Measurements from ENCODE around the gene GPR45. TPM values are rescaled to one million over a fixed set of nuclear protein-coding genes. Genes with fewer than 3 reads are reported as not detected.

GPR45 gene
- polyA plus RNA-seq, 1 donor from 2014 or later = 4.1 TPM

GRCh38 chr2:105220604-105221003 lies 20.9 kb upstream of the GPR45 start:
- Histone ChIP-seq H3K9ac (ENCODE audit: low read length) (no peak overlapping the region), H3K4me2 (ENCODE audit: low read length) (no peak overlapping the region), H3K27ac (ENCODE audit: low read length) (no peak overlapping the region), H3K9me3 (ENCODE audit: low read length) (no peaks in the 10 kb centered on the region), H4K20me1 (ENCODE audit: insufficient read depth) (no peaks in the 10 kb centered on the region), H3F3A (ENCODE audit: insufficient read depth, low read length, poor library complexity, severe bottlenecking) (no peaks in the 10 kb centered on the region), H3K4me3 (ENCODE audit: low read length) (no peak overlapping the region), H3K27me3 (ENCODE audit: insufficient read depth, low read depth, low read length) (no peaks in the 10 kb centered on the region), H3K9me2 (ENCODE audit: insufficient read depth, low read length) (no peaks in the 10 kb centered on the region), H2AFZ (ENCODE audit: low read depth, low read length) (no peak overlapping the region), H3K36me3 (ENCODE audit: insufficient read depth, low read length) (no peaks in the 10 kb centered on the region), H3K79me2 (replicated peaks; ENCODE audit: insufficient read depth, low read length) (no peaks in the 10 kb centered on the region)
- TF ChIP-seq CTCF (IDR thresholded peaks at IDR 0.05; ENCODE audit: poor library complexity, severe bottlenecking) (no peak), TAF1 (IDR thresholded peaks at IDR 0.05; ENCODE audit: low read depth) (no peak), EZH2 (IDR thresholded peaks at IDR 0.05; ENCODE audit: borderline replicate concordance, insufficient read depth, low read length, poor library complexity, severe bottlenecking) (no peak), SMC3 (conservative IDR thresholded peaks at IDR 0.05; ENCODE audit: poor library complexity) (no peak), EP300 (conservative IDR thresholded peaks at IDR 0.05; ENCODE audit: poor library complexity, severe bottlenecking) (no peak), MXI1 (conservative IDR thresholded peaks at IDR 0.05; ENCODE audit: poor library complexity, severe bottlenecking) (no peak), POLR2AphosphoS5 (IDR thresholded peaks at IDR 0.05) (no peak), REST (IDR thresholded peaks at IDR 0.05; ENCODE audit: borderline replicate concordance) (no peak), RAD21 (conservative IDR thresholded peaks at IDR 0.05) (no peak)

GRCh38 chr2:105224444-105224843 lies 17.1 kb upstream of the GPR45 start:
- Histone ChIP-seq H3K9me2 (ENCODE audit: insufficient read depth, low read length) (no peaks in the 10 kb centered on the region), H3K4me3 (ENCODE audit: low read length) (no peak overlapping the region), H2AFZ (ENCODE audit: low read depth, low read length) (no peak overlapping the region), H3K9ac (ENCODE audit: low read length) (no peak overlapping the region), H3K36me3 (ENCODE audit: insufficient read depth, low read length) (no peaks in the 10 kb centered on the region), H3F3A (ENCODE audit: insufficient read depth, low read length, poor library complexity, severe bottlenecking) (no peaks in the 10 kb centered on the region), H3K9me3 (ENCODE audit: low read length) (no peaks in the 10 kb centered on the region), H3K27ac (ENCODE audit: low read length) (no peak overlapping the region), H4K20me1 (ENCODE audit: insufficient read depth) (no peaks in the 10 kb centered on the region), H3K27me3 (ENCODE audit: insufficient read depth, low read depth, low read length) (no peaks in the 10 kb centered on the region), H3K4me2 (ENCODE audit: low read length) (no peak overlapping the region), H3K79me2 (replicated peaks; ENCODE audit: insufficient read depth, low read length) (no peaks in the 10 kb centered on the region)
- TF ChIP-seq TAF1 (IDR thresholded peaks at IDR 0.05; ENCODE audit: low read depth) = no peak
- no peak for TF ChIP-seq MXI1 (conservative IDR thresholded peaks at IDR 0.05; ENCODE audit: poor library complexity, severe bottlenecking)
- no peak for TF ChIP-seq EP300 (conservative IDR thresholded peaks at IDR 0.05; ENCODE audit: poor library complexity, severe bottlenecking)
- no peak for TF ChIP-seq RAD21 (conservative IDR thresholded peaks at IDR 0.05)
- no peak for TF ChIP-seq REST (IDR thresholded peaks at IDR 0.05; ENCODE audit: borderline replicate concordance)
- no peak for TF ChIP-seq EZH2 (IDR thresholded peaks at IDR 0.05; ENCODE audit: borderline replicate concordance, insufficient read depth, low read length, poor library complexity, severe bottlenecking)
- no peak for TF ChIP-seq CTCF (IDR thresholded peaks at IDR 0.05; ENCODE audit: poor library complexity, severe bottlenecking)
- TF ChIP-seq SMC3 (conservative IDR thresholded peaks at IDR 0.05; ENCODE audit: poor library complexity) = no peak
- no peak for TF ChIP-seq POLR2AphosphoS5 (IDR thresholded peaks at IDR 0.05)
